Mucosa of rectum (tissue), 2 donors: ENCODE measurements around the gene LBR.

Experiments used
- H3K27ac ChIP-seq, 2 donors: one replicate each; pipeline ENCODE4 v1.7.0; 2013; ENCODE audit warnings: inconsistent platforms in 2 of 2, low read depth in 2 of 2, low read length in 2 of 2
- H3K27me3 ChIP-seq, 2 donors: one replicate each; pipeline ENCODE4 v1.7.0; 2013; ENCODE audit warnings: low read length in 2 of 2; ENCODE audit not compliant: control insufficient read depth in 2 of 2, insufficient read depth in 2 of 2
- H3K36me3 ChIP-seq, 2 donors: one replicate each; pipeline ENCODE4 v1.7.0; 2013; ENCODE audit warnings: low read length in 2 of 2; ENCODE audit not compliant: control insufficient read depth in 2 of 2, insufficient read depth in 2 of 2
- H3K4me1 ChIP-seq, 2 donors: one replicate each; pipeline ENCODE4 v1.7.0; 2013; ENCODE audit warnings: low read length in 2 of 2, mild to moderate bottlenecking in 1 of 2; ENCODE audit not compliant: control insufficient read depth in 2 of 2, insufficient read depth in 2 of 2
- H3K4me3 ChIP-seq, 2 donors: one replicate each; pipeline ENCODE4 v1.7.0; 2013; ENCODE audit warnings: low read length in 2 of 2
- H3K9ac ChIP-seq, 2 donors: one replicate each; pipeline ENCODE4 v1.7.0; 2013; ENCODE audit warnings: low read length in 2 of 2, low read depth in 1 of 2, mild to moderate bottlenecking in 1 of 2
- H3K9me3 ChIP-seq, 2 donors: one replicate each; pipeline ENCODE4 v1.7.0; 2013; ENCODE audit warnings: low read length in 2 of 2; ENCODE audit not compliant: control insufficient read depth in 2 of 2
- donor health status: healthy.
- donor health status: Normal muscosa, but diverticular disease.

The LBR gene

GRCh38 chr1:225445639-225446594 lies 18.1 kb upstream of the LBR start:
- no peaks in the 10 kb centered on the region for H3K9me3 ChIP-seq
- H3K36me3 ChIP-seq: no peaks in the 10 kb centered on the region
- H3K4me1 ChIP-seq: peaks cover 58 to 67% of the 10 kb centered on the region in 2 donors
- H3K27me3 ChIP-seq: no peaks in the 10 kb centered on the region
- peak overlapping the region; percentile 48 to 66 for H3K9ac ChIP-seq
- peak overlapping the region in 1 of 2 donors; percentile 67 for H3K4me3 ChIP-seq
- peak overlapping the region; percentile 88 to 95 for H3K27ac ChIP-seq

- Histone ChIP-seq H3K4me3 (peak overlapping the region in 1 of 2 donors; percentile 10), H3K9ac (peak overlapping the region in 1 of 2 donors; percentile 21), H3K4me1 (peaks cover 62 to 64% of the 10 kb centered on the region in 2 donors), H3K9me3 (no peaks in the 10 kb centered on the region), H3K27me3 (no peaks in the 10 kb centered on the region), H3K27ac (peak overlapping the region; percentile 88 to 89), H3K36me3 (no peaks in the 10 kb centered on the region)
Measured at GRCh38 chr1:225442123-225442505, 14.3 kb upstream of the LBR start.

GRCh38 chr1:225441314-225442122 lies 13.7 kb upstream of the LBR start:
- no peaks in the 10 kb centered on the region for H3K36me3 ChIP-seq
- H3K4me3 ChIP-seq: peak overlapping the region in 1 of 2 donors; percentile 35
- H3K4me1 ChIP-seq: peaks cover 56 to 58% of the 10 kb centered on the region in 2 donors
- peak overlapping the region in 1 of 2 donors; percentile 21 for H3K9ac ChIP-seq
- H3K9me3 ChIP-seq: no peaks in the 10 kb centered on the region
- no peaks in the 10 kb centered on the region for H3K27me3 ChIP-seq
- peak overlapping the region; percentile 88 to 89 for H3K27ac ChIP-seq

GRCh38 chr1:225440380-225441221 lies 12.8 kb upstream of the LBR start:
- H3K27me3 ChIP-seq: no peaks in the 10 kb centered on the region
- H3K4me1 ChIP-seq: peaks cover 47 to 49% of the 10 kb centered on the region in 2 donors
- peak overlapping the region; percentile 9 to 35 for H3K9ac ChIP-seq
- no peaks in the 10 kb centered on the region for H3K9me3 ChIP-seq
- H3K4me3 ChIP-seq: peak overlapping the region in 1 of 2 donors; percentile 35
- H3K36me3 ChIP-seq: no peaks in the 10 kb centered on the region
- peak overlapping the region; percentile 88 to 89 for H3K27ac ChIP-seq

- Histone ChIP-seq H3K9ac (no peak overlapping the region), H3K4me3 (no peak overlapping the region), H3K9me3 (no peaks in the 10 kb centered on the region), H3K27ac (no peak overlapping the region), H3K27me3 (no peaks in the 10 kb centered on the region), H3K4me1 (peaks cover 25 to 26% of the 10 kb centered on the region in 2 donors), H3K36me3 (no peaks in the 10 kb centered on the region)
Measured at GRCh38 chr1:225437710-225438437, 10.0 kb upstream of the LBR start.

GRCh38 chr1:225435957-225436392 lies 8.1 kb upstream of the LBR start:
- no peaks in the 10 kb centered on the region for H3K27me3 ChIP-seq
- H3K4me1 ChIP-seq: peaks cover 10 to 12% of the 10 kb centered on the region in 2 donors
- H3K27ac ChIP-seq: no peak overlapping the region
- no peak overlapping the region for H3K4me3 ChIP-seq
- no peak overlapping the region for H3K9ac ChIP-seq
- H3K9me3 ChIP-seq: no peaks in the 10 kb centered on the region
- H3K36me3 ChIP-seq: no peaks in the 10 kb centered on the region

GRCh38 chr1:225435487-225435886 lies 7.6 kb upstream of the LBR start:
- Histone ChIP-seq H3K27me3 (no peaks in the 10 kb centered on the region), H3K27ac (no peak overlapping the region), H3K9me3 (no peaks in the 10 kb centered on the region), H3K9ac (no peak overlapping the region), H3K36me3 (no peaks in the 10 kb centered on the region), H3K4me1 (peaks cover 5 to 7% of the 10 kb centered on the region in 2 donors), H3K4me3 (no peak overlapping the region)

GRCh38 chr1:225435076-225435475 lies 7.2 kb upstream of the LBR start:
- Histone ChIP-seq H3K9me3 (no peaks in the 10 kb centered on the region), H3K36me3 (no peaks in the 10 kb centered on the region), H3K27ac (no peak overlapping the region), H3K9ac (no peak overlapping the region), H3K4me3 (no peak overlapping the region), H3K4me1 (peaks cover 2 to 5% of the 10 kb centered on the region in 2 donors), H3K27me3 (no peaks in the 10 kb centered on the region)

- Histone ChIP-seq H3K27ac (no peak overlapping the region), H3K36me3 (no peaks in the 10 kb centered on the region), H3K9me3 (no peaks in the 10 kb centered on the region), H3K9ac (no peak overlapping the region), H3K27me3 (no peaks in the 10 kb centered on the region), H3K4me1 (peaks cover 0 to 2% of the 10 kb centered on the region in 2 donors), H3K4me3 (no peak overlapping the region)
Measured at GRCh38 chr1:225434046-225434445, 6.2 kb upstream of the LBR start.
